GM19328 (cell line): ENCODE measurements around the gene RBMS2.
A peak's percentile ranks its signal among the peaks of the same experiment; 100 is the strongest.
"Not testable (repeated sequence)": the region's sequence is repeated elsewhere in the genome, so short reads cannot be mapped to it uniquely, and the experiment has no call there.

ENCODE experiments used
- ATAC-seq: cut with Tn5 transposase; IDR thresholded peaks from one replicate; pipeline ENCODE4 v1.9.1; 2021; ENCODE audit warnings: mild to moderate bottlenecking, moderate library complexity; ENCODE audit not compliant: unreplicated experiment

RBMS2 gene, protein sequence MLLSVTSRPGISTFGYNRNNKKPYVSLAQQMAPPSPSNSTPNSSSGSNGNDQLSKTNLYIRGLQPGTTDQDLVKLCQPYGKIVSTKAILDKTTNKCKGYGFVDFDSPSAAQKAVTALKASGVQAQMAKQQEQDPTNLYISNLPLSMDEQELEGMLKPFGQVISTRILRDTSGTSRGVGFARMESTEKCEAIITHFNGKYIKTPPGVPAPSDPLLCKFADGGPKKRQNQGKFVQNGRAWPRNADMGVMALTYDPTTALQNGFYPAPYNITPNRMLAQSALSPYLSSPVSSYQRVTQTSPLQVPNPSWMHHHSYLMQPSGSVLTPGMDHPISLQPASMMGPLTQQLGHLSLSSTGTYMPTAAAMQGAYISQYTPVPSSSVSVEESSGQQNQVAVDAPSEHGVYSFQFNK

DNA sequence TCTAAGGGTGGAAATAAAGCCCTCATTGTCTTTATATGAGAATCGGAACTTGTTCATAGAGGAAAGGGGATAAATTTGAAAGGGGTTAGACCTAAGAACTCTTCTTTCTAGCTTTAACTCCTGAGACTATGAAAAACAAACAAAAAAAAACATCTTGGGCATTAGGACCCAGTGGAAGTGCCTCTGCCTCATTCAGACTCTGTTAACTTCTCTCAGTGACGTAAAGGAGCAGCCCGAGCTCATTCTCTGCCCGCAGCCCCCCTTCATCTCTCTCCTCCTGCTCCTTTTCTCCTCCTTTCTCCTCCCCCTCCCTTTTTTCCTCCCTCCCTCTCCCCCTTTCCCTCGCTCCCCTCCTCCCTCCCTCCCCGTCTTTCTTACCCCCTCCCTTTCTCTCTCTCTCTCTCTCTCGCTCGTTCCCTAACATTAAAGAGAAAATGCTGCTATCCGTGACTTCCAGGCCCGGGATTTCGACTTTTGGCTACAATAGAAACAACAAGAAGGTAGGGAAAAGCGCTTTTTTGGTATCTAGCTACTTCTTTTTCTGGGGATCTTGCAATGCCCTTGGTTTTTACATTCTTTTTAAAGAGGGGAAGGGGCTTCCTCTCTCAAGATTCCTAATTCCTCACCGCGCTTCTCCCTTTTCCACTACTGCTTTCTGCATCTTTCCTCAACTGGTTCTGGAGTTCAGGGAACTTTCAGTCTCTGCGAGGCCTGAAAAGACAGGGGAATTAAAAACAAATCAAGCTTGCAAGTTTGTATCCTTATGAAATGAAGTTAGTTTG is at the start of gene RBMS2:
Gene RBMS2, plus strand, starts transcription at position 231 of the 782 bp plus-strand sequence. Its CDS starts 204 bp downstream, at position 435.
- ATAC-seq = no peak

DNA sequence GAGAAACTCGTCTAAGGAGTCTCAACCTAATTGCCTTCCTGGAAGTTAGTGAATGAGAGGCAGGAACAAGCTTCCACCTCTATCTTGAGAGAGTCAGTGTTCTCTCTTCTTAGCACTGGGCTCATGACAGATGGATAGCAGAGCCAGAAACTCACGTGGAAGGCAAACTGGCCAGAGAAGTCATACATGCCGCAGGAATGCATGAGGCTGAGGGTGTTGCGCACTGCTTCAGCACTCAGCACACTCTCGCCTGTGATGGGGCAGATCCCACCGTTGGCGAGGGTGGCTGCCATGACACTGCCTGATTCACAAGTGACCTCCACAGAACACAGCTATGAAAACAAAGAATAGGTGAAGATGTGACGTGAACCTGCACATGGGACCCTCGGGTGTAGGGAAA is 47.2 kb upstream of the RBMS2 start:
- ATAC-seq = no peak

DNA sequence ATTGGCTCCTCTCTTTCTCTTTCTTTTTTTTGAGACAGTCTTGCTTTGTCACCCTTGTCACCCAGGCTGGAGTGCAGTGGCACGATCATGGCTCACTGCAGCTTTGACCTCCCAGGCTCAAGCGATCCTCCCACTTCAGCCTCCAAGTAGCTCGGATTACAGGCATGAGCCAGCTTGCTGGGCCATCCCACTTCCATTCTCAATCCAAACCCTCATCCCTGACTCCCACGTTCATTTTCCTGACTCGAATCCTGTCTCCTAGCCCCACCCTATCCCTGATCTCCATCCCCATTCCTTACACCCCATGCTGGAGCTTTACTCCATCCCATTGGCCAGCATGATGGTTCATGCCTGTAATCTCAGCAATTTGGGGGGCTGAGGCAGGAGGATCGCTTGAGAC is 45.5 kb upstream of the RBMS2 start:
- ATAC-seq = no peak

DNA sequence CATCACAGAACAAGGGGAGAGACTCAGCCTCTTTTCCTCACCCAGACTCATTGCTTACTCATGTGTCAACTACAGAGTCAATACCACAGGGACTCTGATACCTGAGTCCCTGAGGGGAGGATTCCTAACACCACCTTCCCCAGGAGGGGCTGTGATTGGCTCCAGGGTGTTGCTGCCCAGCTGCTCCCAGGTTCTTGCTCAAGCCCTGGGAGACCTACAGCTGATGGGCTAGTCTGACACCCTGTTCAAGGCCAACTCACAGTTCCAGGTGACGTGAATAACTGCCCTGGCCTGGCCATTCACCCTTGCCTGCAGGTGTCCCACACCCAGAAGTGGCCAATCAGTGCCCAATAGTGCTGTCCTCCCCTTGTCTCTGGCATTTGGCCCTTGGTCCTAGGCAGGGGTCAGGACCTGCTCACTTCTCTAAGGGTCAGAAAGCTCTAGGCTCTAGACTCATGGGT is 44.6 kb upstream of the RBMS2 start:
- no peak for ATAC-seq

DNA sequence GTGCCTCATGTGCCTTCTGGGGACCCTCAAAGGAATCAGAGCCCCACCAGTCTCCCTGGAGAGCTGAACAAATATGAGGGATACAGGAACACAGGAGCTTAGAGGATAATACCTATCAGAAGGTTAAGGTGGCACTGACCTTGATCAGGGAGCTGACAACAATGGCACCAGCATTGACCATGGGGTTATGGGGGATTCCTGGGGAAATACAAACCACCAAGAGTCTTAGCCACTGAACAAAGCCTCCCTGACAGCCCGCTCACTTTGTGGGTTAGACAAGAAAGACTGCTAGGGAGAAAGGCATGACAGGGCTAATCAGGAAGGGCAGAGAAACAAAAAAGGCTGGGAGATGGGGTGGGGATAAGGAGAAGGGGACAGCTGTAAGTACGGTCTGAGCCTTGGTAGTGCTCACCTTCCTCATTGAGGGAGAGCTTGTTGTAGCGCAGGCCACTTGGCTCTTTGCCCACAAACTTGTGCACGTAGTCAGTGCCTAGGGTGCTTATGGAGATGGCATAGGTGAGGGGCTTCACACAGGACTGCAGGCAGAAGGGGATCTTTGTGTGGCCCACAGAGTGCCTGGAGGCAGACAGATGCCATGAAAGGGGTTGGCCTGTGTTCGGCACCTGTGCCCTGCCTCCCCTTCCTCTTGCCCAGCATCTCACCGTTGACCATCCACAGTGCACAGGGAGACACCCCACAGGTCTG is 43.9 kb upstream of the RBMS2 start:
- ATAC-seq = no peak

DNA sequence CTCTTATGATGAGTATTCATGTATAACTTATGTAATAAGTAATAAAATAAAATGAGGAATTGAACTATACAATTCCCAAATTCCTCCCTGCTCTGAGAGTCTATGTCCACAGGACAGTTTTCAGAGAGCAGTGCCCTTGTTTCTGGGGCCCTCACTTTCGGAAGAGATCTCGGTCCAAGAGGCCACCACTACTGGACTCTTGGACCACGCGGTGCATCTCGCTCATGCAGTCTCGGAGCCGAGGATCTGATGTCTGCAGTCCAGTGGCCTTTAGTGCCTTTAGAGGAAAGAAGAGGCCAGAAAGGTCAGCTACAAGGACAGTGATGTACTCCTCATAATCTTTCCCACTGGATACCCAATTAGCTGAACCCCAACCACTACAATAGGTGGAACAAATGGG is 42.0 kb upstream of the RBMS2 start:
- ATAC-seq = no peak

DNA sequence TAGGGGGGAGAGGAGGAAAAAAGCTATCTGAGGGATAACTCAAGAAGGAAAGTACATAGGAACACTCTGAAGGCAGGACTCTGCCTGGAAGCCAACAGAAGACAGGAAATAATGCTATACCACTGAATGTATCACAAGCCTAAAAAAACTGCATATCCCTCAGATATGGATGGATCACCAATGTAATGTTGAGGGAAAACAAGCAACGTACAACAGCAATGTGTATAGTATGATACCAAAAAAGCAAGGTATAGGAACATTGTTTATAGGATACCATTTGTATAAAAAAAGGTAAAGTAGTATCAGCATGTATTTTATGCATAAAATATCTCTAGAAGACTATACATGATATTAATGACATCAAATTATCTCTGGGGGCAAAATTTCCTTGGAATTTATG is 37.1 kb upstream of the RBMS2 start:
- ATAC-seq = no peak

DNA sequence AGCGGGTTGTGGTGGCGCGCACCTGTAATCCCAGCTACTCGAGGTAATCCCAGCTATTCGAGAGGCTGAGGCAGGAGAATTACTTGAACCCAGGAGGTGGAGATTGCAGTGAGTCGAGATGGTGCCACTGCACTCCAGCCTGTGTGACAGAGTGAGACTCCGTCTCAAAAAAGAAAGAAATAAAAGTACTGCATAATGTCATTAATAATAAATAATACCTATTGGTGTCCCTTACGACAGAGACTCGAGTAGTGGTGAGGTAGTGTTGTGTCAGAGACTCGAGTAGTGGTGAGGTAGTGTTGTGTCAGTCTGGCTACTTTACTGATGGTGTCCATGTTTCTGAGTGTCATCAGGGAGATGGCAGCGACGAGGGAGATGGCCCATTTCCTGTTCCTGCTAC is 34.9 kb upstream of the RBMS2 start:
- ATAC-seq = no peak

DNA sequence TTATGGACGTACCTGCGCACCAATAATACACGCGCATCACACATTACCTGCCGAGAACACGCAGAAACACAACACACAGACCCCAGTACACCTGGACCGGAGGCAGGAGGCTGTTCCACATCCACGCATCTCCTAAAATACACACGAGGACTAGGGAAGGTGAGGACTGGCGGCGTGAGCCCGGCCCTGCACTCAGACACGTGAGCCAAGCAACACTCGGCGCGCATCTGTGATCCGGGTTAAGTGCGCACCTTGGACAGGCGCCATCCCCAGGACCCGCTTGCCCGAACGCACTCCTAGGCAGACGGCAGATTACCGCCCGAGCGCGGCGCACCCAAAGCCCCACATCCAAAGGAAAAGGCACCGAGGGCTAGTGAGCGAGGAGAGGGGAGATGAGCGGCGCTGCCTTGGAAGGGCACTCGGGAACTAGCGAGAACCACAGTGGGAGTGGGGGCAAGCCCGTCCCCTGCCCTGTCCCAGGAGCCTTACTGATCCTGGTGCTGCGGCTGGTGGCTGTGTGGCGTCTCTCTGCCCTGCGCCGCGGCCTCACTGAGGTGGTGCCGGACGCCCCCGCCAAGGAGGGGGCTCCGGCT is 34.1 kb upstream of the RBMS2 start:
- peak; percentile 24 for ATAC-seq

DNA sequence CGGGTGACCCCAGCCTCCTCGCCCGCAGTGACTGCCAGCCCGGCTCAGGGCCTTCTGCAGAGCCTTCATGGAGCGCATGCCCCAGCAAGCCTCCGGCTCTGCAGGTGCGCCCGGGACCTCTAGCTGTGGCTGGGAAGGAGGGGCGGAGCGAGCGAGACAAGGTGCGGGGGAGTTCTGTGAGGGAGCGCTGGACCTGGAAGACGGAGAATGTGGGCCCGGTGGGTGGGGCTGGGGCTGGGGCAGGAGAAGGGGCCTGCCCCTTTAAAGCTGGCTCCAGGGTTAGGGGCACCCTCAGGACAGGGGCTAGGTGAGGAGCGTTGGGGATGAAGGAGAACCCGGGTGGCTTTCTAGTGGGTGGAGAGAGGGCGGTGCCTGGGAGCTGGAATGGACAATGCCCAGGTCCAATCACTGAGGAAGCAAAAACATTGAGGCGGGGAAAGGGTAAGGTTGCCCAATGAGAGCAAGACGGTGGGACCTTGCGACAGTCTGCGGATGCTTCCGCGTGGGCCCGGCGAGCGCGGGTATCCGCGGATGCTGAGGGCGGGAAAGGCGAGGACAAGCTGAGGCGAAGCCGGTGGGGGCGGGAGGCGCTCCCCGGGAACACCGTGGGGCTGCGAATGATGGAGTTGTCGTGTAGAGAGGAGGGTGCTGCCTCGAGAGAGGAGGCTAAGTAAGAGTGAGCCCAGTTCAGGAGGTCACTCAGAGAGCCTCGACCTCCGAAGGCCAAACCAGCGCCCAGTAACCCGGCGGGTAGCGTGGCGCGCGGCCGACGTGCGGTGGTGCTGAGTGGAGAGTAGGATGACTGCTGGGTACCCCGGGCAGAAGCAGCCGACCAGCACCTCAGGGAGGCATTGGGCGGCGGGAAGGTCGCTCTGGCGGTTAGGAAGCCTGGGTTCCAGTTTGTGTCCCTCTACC is 33.3 kb upstream of the RBMS2 start, which contains the start of gene GLS2:
Gene GLS2, minus strand, starts transcription at position 121 of the 915 bp plus-strand sequence. Its CDS starts 43 bp downstream, at position 78.
- peak; percentile 86 for ATAC-seq

DNA sequence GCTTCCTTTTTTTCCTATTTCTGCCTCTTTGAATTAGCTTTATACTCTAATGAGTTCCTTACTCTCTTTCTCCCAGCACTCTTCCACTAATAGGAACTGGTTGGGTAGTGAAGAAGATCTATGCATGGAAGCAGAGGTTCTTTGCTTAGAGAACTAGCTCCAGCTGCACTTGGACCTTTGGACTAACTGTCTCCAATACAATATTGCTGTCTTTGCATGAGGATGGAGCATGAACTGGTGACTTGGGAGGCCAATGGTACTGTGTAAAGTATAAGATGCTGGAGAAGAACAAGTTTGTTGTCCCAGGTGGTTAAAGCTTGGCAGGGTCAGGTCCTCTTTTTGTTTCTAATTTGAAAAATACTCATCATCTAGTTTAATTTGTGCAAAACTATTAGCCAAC is 31.3 kb upstream of the RBMS2 start:
- ATAC-seq = no peak

DNA sequence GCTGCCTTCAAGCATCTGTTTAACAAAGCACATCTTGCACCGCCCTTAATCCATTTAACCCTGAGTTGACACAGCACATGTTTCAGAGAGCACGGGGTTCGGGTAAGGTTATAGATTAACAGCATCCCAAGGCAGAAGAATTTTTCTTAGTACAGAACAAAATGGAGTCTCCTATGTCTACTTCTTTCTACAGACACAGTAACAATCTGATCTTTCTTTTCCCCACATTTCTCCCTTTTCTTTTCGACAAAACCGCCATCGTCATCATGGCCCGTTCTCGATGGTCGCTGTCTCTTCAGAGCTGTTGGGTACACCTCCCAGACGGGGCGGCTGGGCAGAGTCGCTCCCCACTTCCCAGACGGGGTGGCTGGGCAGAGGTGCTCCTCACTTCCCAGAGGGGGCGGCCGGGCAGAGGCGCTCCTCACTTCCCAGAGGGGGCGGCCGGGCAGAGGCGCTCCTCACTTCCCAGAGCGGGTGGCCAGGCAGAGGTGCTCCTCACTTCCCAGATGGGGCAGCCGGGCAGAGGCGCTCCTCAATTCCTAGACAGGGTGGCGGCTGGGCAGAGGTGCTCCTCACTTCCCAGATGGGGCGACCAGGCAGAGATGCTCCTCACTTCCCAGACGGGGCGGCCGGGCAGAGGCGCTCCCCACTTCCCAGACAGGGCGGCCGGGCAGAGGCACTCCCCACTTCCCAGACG is 28.1 kb upstream of the RBMS2 start:
- ATAC-seq = not testable (repeated sequence)

DNA sequence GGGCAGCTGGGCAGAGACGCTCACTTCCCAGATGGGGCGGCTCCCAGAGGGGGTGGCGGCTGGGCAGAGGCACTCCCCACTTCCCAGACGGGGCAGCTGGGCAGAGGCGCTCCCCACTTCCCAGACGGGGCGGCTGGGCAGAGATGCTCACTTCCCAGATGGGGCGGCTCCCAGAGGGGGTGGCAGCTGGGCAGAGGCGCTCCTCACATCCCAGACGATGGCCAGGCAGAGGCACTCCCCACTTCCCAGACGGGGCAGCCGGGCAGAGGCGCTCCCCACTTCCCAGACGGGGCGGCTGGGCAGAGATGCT is 27.6 kb upstream of the RBMS2 start:
- not testable (repeated sequence) for ATAC-seq

DNA sequence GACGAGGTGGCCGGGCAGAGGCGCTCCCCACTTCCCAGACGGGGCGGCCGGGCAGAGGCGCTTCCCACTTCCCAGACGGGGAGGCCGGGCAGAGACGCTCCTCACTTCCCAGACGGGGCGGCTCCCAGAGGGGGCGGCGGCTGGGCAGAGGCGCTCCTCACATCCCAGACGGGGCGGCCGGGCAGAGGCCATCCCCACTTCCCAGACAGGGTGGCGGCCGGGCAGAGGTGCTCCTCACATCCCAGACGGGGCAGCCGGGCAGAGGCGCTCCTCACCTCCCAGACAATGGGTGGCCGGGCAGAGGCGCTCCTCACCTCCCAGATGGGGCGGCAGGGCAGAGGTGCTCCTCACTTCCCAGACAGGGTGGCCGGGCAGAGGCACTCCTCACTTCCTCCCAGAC is 27.1 kb upstream of the RBMS2 start:
- not testable (repeated sequence) for ATAC-seq

DNA sequence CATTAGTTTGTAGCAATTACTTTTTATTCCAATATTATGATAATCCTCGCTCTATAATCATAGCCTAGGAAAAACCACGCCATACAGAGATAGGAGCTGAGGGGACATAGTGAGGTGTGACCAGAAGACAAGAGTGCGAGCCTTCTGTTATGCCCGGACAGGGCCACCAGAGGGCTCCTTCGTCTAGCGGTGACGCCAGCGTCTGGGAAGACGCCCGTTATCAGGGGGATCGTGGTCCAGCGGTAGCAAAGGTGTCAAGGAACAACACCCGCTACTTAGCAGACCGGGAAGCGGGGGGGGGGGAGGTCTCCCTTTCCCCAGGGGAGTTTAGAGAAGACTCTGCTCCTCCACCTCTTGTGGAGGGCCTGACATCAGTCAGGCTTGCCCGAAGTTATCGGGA is 24.9 kb upstream of the RBMS2 start:
- not testable (repeated sequence) for ATAC-seq

DNA sequence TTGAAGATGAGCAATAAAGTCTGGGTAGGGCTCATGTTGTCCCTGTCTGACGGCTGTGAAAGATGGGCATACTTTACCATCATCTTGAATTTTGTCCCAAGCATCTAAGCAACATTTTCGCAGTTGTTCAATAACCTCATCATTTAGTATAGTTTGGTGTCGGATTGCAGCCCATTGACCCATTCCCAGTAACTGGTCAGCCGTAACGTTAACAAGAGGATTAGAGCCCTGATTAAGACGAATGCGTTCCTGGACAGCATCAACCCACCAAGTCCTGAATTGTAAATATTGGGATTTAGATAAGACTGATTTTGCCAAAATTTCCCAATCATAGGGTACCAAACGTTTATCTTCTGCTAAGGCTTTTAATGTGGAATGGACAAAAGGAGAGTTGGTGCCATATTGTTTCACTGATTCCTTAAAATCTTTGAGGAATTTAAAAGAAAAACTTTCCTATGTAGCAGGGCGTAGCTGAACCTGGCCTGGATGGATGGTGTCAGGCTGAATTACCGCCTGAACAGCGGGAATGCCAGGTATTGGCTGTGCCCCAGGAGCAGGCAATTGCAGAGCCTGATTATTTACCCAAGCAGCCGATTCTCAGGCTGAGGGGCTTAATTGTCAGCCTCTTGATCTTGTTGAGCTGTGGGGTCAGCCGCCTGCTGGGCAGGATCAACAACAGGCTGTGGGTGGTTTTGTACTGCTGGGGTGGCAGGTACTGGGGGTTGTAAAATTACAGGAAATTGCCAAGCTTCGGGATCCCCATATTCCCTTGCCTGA is 23.3 kb upstream of the RBMS2 start:
- not testable (repeated sequence) for ATAC-seq

DNA sequence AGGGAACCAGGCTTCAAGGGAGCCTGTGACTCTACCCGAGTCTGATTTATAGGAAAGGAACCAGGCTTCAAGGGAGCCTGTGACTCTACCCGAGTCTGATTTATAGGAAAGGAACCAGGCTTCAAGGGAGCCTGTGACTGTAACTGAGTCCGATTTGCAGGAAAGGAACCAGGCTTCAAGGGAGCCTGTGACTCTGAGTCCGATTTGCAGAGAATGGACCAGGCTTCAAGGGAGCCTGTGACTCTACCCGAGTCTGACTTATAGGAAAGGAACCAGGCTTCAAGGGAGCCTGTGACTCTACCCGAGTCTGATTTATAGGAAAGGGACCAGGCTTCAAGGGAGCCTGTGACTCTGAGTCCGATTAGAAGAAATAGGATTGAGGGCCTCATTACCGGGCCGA is 22.2 kb upstream of the RBMS2 start:
- not testable (repeated sequence) for ATAC-seq

DNA sequence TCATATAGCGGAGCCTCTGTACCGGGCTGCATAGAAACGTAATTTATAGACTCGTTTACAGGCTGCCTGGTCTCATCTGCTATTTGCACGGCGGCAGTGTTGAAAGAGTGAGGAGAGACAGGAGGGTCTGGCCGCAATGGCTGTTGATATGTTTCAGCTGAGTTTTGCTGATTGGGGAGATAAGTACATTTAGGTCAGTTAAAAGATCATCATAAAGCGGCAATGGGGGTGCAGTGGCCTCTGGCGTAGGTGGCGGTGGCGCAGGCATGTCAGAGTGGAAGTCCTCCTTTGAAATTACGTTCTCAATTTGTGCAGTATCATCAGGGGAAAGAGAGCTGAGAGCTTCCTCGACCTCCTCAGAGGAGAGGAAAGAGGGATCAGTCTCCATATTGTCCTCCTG is 21.7 kb upstream of the RBMS2 start:
- ATAC-seq = not testable (repeated sequence)

DNA sequence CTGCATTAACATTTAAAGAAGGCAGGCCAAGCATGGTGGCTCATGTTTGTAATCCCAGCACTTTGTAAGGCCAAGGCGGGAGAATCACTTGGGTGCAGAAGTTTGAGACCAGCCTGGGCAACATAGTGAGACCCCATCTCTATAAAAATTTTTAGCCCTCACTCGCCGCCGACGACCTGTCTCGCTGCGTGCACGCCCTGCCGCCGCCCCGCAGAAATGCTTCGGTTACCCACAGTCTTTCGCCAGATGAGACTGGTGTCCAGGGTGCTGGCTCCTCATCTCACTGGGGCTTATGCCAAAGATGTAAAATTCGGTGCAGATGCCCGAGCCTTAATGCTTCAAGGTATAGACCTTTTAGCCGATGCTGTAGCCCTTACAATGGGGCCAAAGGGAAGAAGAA is 10.8 kb upstream of the RBMS2 start:
- ATAC-seq = no peak
